HK-2 (cell line): ENCODE measurements around the gene SDC1.

ENCODE experiments used
- DNase-seq: peaks from one replicate; pipeline ENCODE4 v3.0.0-alpha.2; 2018; ENCODE audit not compliant: unreplicated experiment

SDC1 gene

DNA sequence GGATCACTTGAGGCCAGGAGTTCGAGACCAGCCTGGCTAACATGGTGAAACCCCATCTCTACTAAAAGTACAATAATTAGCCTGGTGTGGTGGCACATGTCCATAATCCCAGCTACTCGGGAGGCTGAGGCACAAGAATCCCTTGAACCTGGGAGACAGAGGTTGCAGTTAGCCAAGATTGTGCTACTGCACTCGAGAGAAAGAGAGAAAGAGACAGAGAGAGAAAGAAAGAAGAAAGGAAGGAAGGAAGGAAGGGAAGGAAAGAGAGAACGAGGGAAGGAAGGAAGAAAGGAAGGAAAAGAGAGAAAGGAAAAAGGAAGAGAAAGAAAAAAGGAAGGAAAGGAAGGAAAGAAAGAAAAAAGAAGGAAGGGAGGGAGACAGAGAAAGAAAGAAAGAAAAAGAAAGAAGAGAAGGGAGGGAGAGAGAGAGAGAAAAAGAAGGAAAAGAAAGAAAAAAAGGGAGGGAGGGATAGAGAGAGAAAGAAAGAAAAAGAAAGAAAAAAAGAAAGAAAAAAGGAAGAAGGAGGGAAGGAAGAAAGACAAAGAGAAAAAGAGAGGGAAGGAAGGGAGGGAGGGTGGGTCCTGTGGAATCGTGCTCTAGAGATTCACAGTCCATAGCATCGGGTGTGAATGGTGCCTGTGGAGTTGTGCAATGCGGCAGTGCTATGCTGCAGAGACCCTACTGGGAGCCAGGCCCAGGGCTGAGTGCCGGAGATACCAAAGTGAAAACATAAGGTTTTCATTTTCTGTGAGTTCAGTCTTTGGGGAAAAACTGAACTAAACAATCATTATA is 4.6 kb upstream of the SDC1 start:
- no peak for DNase-seq

GRCh38 chr2:20227894-20228505 is 3.1 kb upstream of the SDC1 start:
- no peak for DNase-seq

- DNase-seq, result no peak
These were observed 1.2 kb upstream of the SDC1 start for GRCh38 chr2:20226152-20226545.

DNA sequence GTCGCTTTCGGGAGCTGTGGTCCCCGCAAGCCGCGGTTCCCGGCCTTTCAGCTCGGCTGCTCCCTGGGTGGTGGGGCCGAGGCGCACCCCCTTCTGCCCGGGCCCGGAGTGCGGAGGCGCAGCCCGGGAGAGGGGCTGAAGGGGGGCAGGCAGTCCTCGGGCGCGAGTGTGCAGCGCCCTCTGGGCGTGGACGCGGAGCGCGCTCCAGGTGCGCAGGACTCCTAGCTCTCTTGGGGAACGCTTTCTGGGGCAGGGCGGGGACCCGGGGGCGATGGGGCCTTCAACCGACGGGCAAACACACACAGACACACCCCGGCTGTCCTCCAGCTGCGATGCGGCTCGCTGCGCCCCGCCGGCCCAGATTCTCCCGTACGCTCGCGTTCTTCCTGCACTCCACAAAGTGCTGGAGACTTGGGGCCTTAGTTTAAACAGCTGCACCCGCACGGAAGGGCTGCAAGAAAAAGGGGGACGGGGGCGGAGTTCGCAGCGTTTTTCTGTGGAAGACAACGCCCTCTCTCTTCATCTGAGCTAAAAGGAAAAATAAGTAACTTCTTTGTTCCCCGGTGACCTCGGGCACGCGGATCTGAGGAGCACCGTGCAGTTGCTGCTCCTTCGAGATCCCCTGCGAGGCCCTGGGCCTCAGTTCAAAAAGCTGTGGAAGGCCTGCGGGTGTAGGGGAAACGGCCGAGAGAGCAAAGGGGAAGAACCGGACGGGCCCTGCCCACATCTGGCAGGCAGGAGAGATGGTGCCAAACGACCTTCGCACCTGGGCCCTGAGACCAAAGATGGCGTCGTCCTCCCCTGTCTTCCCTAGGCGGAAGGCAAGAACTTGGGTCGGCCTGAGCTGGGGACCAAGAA is 593 bp upstream of the SDC1 start:
- DNase-seq, result no peak

GRCh38 chr2:20224164-20224715 is 690 bp downstream of the SDC1 start:
- no peak for DNase-seq

DNA sequence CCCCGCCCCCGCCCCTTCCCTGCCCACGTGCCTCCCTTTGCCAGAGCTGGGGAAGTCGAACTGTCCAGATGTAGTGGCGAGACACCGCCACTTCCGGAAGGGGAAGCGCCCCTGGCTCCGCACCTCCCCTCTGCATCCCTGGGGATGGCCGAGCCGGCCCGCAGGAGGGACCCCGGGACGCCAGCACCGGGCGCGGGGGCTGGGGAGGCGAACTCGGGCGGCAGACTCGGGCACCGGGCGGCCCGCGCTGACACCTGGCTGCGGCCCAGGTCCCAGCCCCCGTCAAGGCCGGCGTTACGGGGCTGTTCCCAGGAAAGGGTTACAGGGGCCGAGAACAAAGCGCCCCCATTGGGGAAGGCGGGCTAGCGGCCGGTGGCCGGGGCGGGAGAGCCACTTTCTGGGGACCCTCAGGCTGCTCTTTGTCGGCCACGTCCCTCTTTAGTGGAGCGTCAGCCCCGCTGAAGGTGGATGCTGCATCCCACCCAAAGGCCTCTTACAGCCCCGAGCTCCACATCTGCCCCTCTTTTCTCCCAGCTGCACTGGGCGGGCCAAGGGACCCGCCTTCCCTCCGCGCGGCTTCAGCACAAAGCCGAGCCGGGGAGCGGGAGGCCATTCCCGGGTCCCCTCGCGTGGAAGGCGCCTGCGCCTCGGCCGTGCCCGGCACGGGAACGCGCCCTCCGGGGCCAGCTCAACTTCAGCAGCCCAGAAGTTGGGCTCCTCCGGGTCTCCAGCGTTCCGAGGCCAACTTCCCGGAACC is 1.3 kb downstream of the SDC1 start:
- DNase-seq, result peak; percentile 65

DNA sequence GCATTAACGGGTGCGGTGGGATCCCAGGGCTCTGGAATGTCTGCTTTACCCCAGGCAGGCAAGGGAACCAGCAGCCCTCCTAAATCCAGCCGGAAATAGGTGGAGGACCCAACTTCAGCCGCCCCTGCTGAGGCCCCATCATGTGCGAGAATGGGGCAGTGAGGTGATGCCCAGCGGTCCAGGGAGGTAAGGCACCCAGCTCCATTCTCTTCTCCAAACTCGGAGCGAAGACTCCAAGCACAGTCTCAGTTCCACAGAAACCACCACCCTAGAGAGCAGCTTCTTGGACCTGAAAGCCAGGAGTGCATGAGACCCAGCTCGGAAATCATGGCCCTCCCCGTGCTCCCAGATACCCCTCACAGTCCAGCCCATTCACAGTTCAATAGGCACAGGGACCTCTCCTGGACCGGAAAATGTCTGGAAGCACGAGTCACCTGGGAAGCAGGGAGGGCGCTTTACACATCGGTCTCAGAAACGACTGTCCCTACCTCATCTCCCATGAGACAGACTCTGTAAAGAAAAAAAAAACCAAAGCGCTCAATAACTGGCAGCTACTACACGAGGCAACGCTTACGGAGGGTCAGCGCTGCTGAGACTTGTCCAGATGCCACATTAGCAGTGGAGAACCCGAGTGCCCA is 2.0 kb downstream of the SDC1 start:
- DNase-seq, result no peak

DNA sequence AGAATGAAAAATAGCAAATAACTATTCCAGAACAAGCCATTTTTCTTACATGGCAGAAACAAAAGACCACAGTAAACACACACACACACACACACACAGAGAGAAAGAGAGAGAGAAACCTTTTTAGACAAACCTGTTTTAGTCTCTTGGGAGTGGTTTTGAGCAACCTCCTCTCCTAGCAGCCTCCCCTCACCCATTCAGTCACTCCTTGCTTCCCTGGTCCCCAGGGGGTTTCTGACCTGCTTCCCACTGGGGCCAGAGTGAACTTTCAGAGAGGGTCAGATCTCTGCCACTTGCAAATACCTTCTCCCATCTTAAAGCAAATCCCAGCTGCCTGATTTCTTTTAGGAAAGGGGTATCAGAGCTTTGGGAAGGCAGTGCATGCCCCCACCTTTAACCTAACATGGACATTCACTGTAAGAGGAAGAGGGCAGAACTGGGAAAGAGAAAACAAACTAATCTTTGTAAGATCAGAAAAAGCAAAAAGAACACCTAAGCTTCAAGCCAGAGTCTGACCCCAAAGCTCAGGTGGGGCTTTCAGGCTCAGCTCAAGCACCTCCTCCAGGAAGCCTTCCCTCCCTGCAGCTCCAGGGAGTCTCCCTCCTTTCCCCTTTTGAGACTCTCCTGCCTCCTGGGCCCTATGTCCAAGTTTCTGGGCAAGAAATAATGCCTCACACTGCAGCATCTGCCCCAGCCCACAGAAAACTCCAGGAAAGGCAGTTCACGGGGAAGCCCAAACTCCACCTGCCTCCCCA is 2.7 kb downstream of the SDC1 start:
- no peak for DNase-seq

GRCh38 chr2:20221555-20221973 is 3.4 kb downstream of the SDC1 start:
- no peak for DNase-seq

- DNase-seq, result no peak
These were observed 4.0 kb downstream of the SDC1 start for GRCh38 chr2:20220806-20221554.

GRCh38 chr2:20219763-20220380 is 5.1 kb downstream of the SDC1 start:
- no peak for DNase-seq

GRCh38 chr2:20218331-20219320 is 6.3 kb downstream of the SDC1 start:
- DNase-seq, result no peak

DNA sequence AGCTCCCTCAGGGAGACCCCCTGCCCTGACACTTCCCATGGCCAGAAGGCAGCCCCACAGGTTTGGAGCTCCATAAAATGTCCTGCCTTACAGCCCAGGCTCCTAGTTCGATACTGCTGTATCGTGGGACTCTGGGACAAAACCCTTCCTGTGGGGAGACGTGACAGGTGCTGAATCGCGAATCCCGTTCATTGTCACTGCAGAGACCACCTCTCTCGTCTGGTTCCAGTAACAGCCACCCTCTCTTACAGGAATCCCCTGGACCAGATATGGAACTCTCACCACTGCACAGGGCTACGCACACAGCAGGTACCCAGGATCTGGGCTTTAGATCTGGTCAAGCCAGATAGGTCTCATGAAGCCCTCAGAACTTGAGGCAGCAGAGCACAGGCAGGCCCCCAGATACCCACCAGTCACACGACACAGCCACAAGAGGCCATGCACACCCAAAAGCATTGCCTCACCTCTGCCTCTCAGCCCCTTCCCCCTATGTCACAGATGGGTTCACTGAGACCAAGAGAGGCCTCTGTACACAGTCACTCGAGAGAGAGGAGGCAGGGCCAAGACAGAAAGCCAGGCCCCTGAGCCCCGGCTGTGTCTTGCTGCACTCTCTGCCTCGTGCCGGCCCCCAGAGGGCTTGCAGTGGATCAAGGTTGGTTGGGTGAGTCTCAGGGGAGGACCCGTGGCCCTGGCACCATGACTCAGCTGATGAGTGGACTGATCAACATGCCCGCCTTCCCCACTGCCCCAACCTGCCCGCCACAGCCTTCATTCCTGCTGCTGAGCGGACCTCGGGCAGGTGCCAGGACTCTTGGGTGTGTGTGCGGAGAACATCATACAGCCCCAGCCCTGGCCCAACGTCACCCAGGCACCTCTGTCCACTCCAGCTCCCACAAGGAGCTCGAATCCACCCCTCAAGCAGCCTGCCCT is 7.6 kb downstream of the SDC1 start:
- peak; percentile 62 for DNase-seq

DNA sequence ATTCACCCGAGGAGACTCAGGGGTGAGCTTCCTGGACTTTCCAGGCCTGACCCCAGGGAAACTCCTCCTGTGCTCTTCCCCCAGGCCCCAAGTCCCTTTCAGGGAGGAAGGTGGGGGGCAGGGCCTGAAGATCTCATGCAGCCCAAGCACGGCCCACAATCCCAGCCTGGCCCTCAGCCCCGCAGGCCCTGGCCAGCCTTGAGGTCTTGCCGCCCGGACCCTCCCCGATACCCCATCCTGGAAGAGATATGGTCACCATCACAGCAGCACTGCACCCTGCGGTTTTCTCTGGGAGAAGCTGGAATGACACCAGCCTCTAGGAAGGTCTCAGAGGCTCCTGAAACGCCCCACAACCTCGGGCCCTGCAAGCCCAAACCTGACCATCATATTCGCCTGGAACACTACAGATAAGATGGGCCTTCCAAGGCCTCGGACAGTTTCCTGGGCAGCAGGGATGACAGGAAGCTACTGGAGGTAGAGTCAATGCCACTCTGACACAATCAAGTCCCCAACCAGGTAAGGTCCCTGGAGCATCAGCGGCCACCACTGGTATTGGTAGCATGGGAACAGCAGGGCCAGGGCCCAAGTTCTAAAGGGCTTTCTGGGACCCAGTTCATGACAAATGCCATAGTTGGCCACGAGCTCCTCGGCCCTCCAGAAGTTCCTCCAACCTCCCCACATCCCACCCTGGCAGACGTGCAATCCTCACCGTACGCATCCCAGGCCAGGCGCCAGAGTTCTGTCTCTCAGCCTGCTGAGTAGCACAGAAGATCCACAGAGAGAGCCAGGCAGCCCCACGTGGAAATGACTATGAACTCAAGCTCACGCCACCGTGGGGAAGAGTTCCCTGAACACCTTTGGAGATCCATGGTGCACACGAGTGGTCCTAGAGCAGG is 8.6 kb downstream of the SDC1 start:
- DNase-seq, result no peak

GRCh38 chr2:20215183-20216040 is 9.5 kb downstream of the SDC1 start:
- no peak for DNase-seq
